Measurements from ENCODE around the gene MRPL34. TPM values are rescaled to one million over a fixed set of nuclear protein-coding genes. Genes with fewer than 3 reads are reported as not detected.

MRPL34 gene
- total RNA-seq, 1 donor from 2014 or later: 64.8 TPM

- Histone ChIP-seq H3K79me2 (ENCODE audit: insufficient read depth, low read length) (peaks cover 13% of the 10 kb centered on the region), H3K27me3 (ENCODE audit: insufficient read depth, low read length) (no peaks in the 10 kb centered on the region), H3K36me3 (ENCODE audit: insufficient read depth, low read length) (no peaks in the 10 kb centered on the region), H3K9me3 (ENCODE audit: insufficient read depth, low read depth, low read length) (no peaks in the 10 kb centered on the region), H2AFZ (ENCODE audit: low read depth, low read length) (no peak overlapping the region), H3K4me3 (ENCODE audit: insufficient read depth, low read depth, low read length) (no peak overlapping the region), H3K4me2 (ENCODE audit: low read length) (no peak overlapping the region), H3K9ac (ENCODE audit: low read length) (no peak overlapping the region), H4K20me1 (ENCODE audit: insufficient read depth, low read length) (no peaks in the 10 kb centered on the region), H3K4me1 (ENCODE audit: insufficient read depth, low read length) (peaks cover 11% of the 10 kb centered on the region), H3K27ac (ENCODE audit: low read depth, low read length) (no peak overlapping the region)
- H3K4me3 Mint-ChIP-seq (ENCODE audit: unreplicated experiment): no peak overlapping the region
- FAIRE-seq: no peak
- TF ChIP-seq CTCF (IDR thresholded peaks at IDR 0.05; ENCODE audit: insufficient read depth, low read depth, low read length): no peak
- TF ChIP-seq EZH2 (IDR thresholded peaks at IDR 0.05; ENCODE audit: insufficient read depth, low read length): no peak
- peaks cover 2% of the 10 kb centered on the region for H3K4me1 Mint-ChIP-seq (ENCODE audit: low read depth, unreplicated experiment)
- no peaks in the 10 kb centered on the region for H3K9me3 Mint-ChIP-seq (ENCODE audit: unreplicated experiment)
- no peaks in the 10 kb centered on the region for H3K36me3 Mint-ChIP-seq (ENCODE audit: low read depth, unreplicated experiment)
- H3K27ac Mint-ChIP-seq (ENCODE audit: unreplicated experiment): no peak overlapping the region
- DNase-seq (ENCODE audit: low read depth): no peak
- no peaks in the 10 kb centered on the region for H3K27me3 Mint-ChIP-seq (ENCODE audit: low read depth, unreplicated experiment)
Observed at GRCh38 chr19:17341845-17342244, 36.2 kb downstream of the MRPL34 start.

- Histone ChIP-seq H3K4me1 (ENCODE audit: insufficient read depth, low read length) (peaks cover 8% of the 10 kb centered on the region), H3K9ac (ENCODE audit: low read length) (no peak overlapping the region), H2AFZ (ENCODE audit: low read depth, low read length) (no peak overlapping the region), H4K20me1 (ENCODE audit: insufficient read depth, low read length) (no peaks in the 10 kb centered on the region), H3K9me3 (ENCODE audit: insufficient read depth, low read depth, low read length) (no peaks in the 10 kb centered on the region), H3K36me3 (ENCODE audit: insufficient read depth, low read length) (no peaks in the 10 kb centered on the region), H3K27ac (ENCODE audit: low read depth, low read length) (no peak overlapping the region), H3K27me3 (ENCODE audit: insufficient read depth, low read length) (no peaks in the 10 kb centered on the region), H3K4me3 (ENCODE audit: insufficient read depth, low read depth, low read length) (no peak overlapping the region), H3K4me2 (ENCODE audit: low read length) (no peak overlapping the region), H3K79me2 (ENCODE audit: insufficient read depth, low read length) (no peaks in the 10 kb centered on the region)
- H3K27ac Mint-ChIP-seq (ENCODE audit: unreplicated experiment): no peak overlapping the region
- H3K4me1 Mint-ChIP-seq (ENCODE audit: low read depth, unreplicated experiment): peaks cover 9% of the 10 kb centered on the region
- DNase-seq (ENCODE audit: low read depth): no peak
- H3K4me3 Mint-ChIP-seq (ENCODE audit: unreplicated experiment): no peak overlapping the region
- no peaks in the 10 kb centered on the region for H3K9me3 Mint-ChIP-seq (ENCODE audit: unreplicated experiment)
- no peak for FAIRE-seq
- TF ChIP-seq CTCF (IDR thresholded peaks at IDR 0.05; ENCODE audit: insufficient read depth, low read depth, low read length) (peak; percentile 73), EZH2 (IDR thresholded peaks at IDR 0.05; ENCODE audit: insufficient read depth, low read length) (no peak)
- no peaks in the 10 kb centered on the region for H3K36me3 Mint-ChIP-seq (ENCODE audit: low read depth, unreplicated experiment)
- H3K27me3 Mint-ChIP-seq (ENCODE audit: low read depth, unreplicated experiment): peaks cover 3% of the 10 kb centered on the region
Observed at GRCh38 chr19:17346109-17346671, 40.5 kb downstream of the MRPL34 start.

GRCh38 chr19:17347361-17347760 is 41.7 kb downstream of the MRPL34 start:
- no peak overlapping the region for H3K27ac ChIP-seq (ENCODE audit: low read depth, low read length)
- Mint-ChIP-seq H3K36me3 (ENCODE audit: low read depth, unreplicated experiment) (no peaks in the 10 kb centered on the region), H3K4me3 (ENCODE audit: unreplicated experiment) (no peak overlapping the region)

More at GRCh38 chr19:17347361-17347760, 41.7 kb downstream of the MRPL34 start:
- Histone ChIP-seq H3K4me1 (ENCODE audit: insufficient read depth, low read length) (peaks cover 8% of the 10 kb centered on the region), H3K79me2 (ENCODE audit: insufficient read depth, low read length) (no peaks in the 10 kb centered on the region), H3K4me3 (ENCODE audit: insufficient read depth, low read depth, low read length) (no peak overlapping the region), H3K36me3 (ENCODE audit: insufficient read depth, low read length) (no peaks in the 10 kb centered on the region), H2AFZ (ENCODE audit: low read depth, low read length) (no peak overlapping the region), H3K9me3 (ENCODE audit: insufficient read depth, low read depth, low read length) (no peaks in the 10 kb centered on the region), H4K20me1 (ENCODE audit: insufficient read depth, low read length) (no peaks in the 10 kb centered on the region), H3K4me2 (ENCODE audit: low read length) (no peak overlapping the region), H3K27me3 (ENCODE audit: insufficient read depth, low read length) (no peaks in the 10 kb centered on the region), H3K9ac (ENCODE audit: low read length) (no peak overlapping the region)
- H3K9me3 Mint-ChIP-seq (ENCODE audit: unreplicated experiment): no peaks in the 10 kb centered on the region
- peaks cover 9% of the 10 kb centered on the region for H3K4me1 Mint-ChIP-seq (ENCODE audit: low read depth, unreplicated experiment)
- no peak for FAIRE-seq
- no peak for DNase-seq (ENCODE audit: low read depth)
- H3K27ac Mint-ChIP-seq (ENCODE audit: unreplicated experiment): no peak overlapping the region
- TF ChIP-seq CTCF (IDR thresholded peaks at IDR 0.05; ENCODE audit: insufficient read depth, low read depth, low read length): no peak
- no peak for TF ChIP-seq EZH2 (IDR thresholded peaks at IDR 0.05; ENCODE audit: insufficient read depth, low read length)
- peaks cover 3% of the 10 kb centered on the region for H3K27me3 Mint-ChIP-seq (ENCODE audit: low read depth, unreplicated experiment)
